Activated CD8-positive, alpha-beta memory T cell treated with anti-CD3 and anti-CD28 coated beads, Interleukin-2, amount 50 U/mL, for 48 hours (primary cell): ENCODE data around the gene LIN7C.

Experiments
- DNase-seq: peaks from one replicate; pipeline ENCODE4 v3.0.0-alpha.2; 2020

The LIN7C gene

DNA sequence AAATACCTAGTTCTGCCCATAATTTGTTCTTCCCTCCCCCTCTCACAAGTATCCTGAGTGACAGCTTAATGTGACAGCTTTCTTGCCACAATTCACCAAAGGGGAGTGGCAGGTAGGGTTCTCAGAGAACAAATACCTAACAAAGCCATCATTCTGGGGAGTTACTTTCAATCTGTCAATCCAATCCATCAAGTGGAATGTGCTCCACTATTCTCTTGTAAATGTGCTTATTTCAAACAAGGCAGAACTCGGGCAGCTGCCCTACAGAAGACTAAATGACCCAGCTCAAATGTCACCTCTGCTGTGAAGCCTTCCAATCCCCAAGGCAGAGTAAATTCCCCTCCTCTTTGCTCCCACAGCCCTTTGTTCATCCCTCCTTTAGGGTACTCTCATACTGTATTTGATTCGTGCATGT lies 61.8 kb downstream of the LIN7C start:
- no peak for DNase-seq
